ENCODE results near the gene DCAF4L1. TPM values are rescaled to one million over a fixed set of nuclear protein-coding genes. Genes with fewer than 3 reads are reported as not detected.

DCAF4L1 gene
- total RNA-seq, 2 experiments from 2014 or later, result 0.22 to 0.23 TPM

GRCh38 chr4:41964401-41964800 is 17.2 kb upstream of the DCAF4L1 start:
- Mint-ChIP-seq H3K4me1 (no peaks in the 10 kb centered on the region), H3K4me3 (no peak overlapping the region), H3K27me3 (no peaks in the 10 kb centered on the region), H3K36me3 (peaks cover 15% of the 10 kb centered on the region), H3K27ac (no peak overlapping the region), H3K9me3 (peaks cover 15% of the 10 kb centered on the region)
- ATAC-seq (ENCODE audit: low read depth) (no peak), DNase-seq (no peak)
- POLR2A ChIA-PET, result no interaction called here

- H3K4me3 Mint-ChIP-seq, result no peak overlapping the region
- no peak overlapping the region for H3K27ac Mint-ChIP-seq
- DNase-seq, result no peak
- POLR2A ChIA-PET, result no interaction called here
- peaks cover 10% of the 10 kb centered on the region for H3K36me3 Mint-ChIP-seq
- no peaks in the 10 kb centered on the region for H3K27me3 Mint-ChIP-seq
- no peak for ATAC-seq (ENCODE audit: low read depth)
- H3K4me1 Mint-ChIP-seq, result no peaks in the 10 kb centered on the region
- peaks cover 16% of the 10 kb centered on the region for H3K9me3 Mint-ChIP-seq
Measured at GRCh38 chr4:41967392-41967791, 14.2 kb upstream of the DCAF4L1 start.

GRCh38 chr4:41969671-41970070 is 11.9 kb upstream of the DCAF4L1 start:
- Mint-ChIP-seq H3K27ac (no peak overlapping the region), H3K36me3 (peaks cover 10% of the 10 kb centered on the region), H3K4me1 (no peaks in the 10 kb centered on the region), H3K4me3 (no peak overlapping the region), H3K9me3 (peaks cover 16% of the 10 kb centered on the region), H3K27me3 (no peaks in the 10 kb centered on the region)
- ATAC-seq (ENCODE audit: low read depth) (no peak), DNase-seq (no peak)
- POLR2A ChIA-PET, result no interaction called here

- no peak for DNase-seq
- POLR2A ChIA-PET, result no interaction called here
- Mint-ChIP-seq H3K36me3 (no peaks in the 10 kb centered on the region), H3K4me1 (no peaks in the 10 kb centered on the region), H3K27ac (no peak overlapping the region), H3K9me3 (no peaks in the 10 kb centered on the region), H3K27me3 (peaks cover 3% of the 10 kb centered on the region), H3K4me3 (no peak overlapping the region)
- no peak for ATAC-seq (ENCODE audit: low read depth)
Measured at GRCh38 chr4:41975341-41975740, 6.2 kb upstream of the DCAF4L1 start.

GRCh38 chr4:41976775-41977516 is 4.6 kb upstream of the DCAF4L1 start:
- POLR2A ChIA-PET, result no interaction called here
- no peak overlapping the region for H3K27ac Mint-ChIP-seq
- H3K4me1 Mint-ChIP-seq, result no peaks in the 10 kb centered on the region
- no peak for ATAC-seq (ENCODE audit: low read depth)
- H3K4me3 Mint-ChIP-seq, result no peak overlapping the region
- H3K27me3 Mint-ChIP-seq, result peaks cover 3% of the 10 kb centered on the region
- no peaks in the 10 kb centered on the region for H3K36me3 Mint-ChIP-seq
- H3K9me3 Mint-ChIP-seq, result no peaks in the 10 kb centered on the region
- DNase-seq, result no peak

- Mint-ChIP-seq H3K36me3 (no peaks in the 10 kb centered on the region), H3K4me3 (no peak overlapping the region), H3K27me3 (peaks cover 3% of the 10 kb centered on the region), H3K9me3 (no peaks in the 10 kb centered on the region), H3K27ac (no peak overlapping the region), H3K4me1 (no peaks in the 10 kb centered on the region)
- DNase-seq (no peak), ATAC-seq (ENCODE audit: low read depth) (no peak)
- POLR2A ChIA-PET, result no interaction called here
Measured at GRCh38 chr4:41977709-41978108, 3.8 kb upstream of the DCAF4L1 start.

GRCh38 chr4:41982716-41983115 is 1.2 kb downstream of the DCAF4L1 start:
- Mint-ChIP-seq H3K27me3 (peaks cover 3% of the 10 kb centered on the region), H3K9me3 (no peaks in the 10 kb centered on the region), H3K27ac (no peak overlapping the region), H3K4me3 (no peak overlapping the region), H3K4me1 (peaks cover 1% of the 10 kb centered on the region), H3K36me3 (no peaks in the 10 kb centered on the region)
- no peak for ATAC-seq (ENCODE audit: low read depth)
- DNase-seq, result no peak
- POLR2A ChIA-PET, result no interaction called here

GRCh38 chr4:41985151-41985550 is 3.6 kb downstream of the DCAF4L1 start:
- Mint-ChIP-seq H3K27me3 (no peaks in the 10 kb centered on the region), H3K4me1 (peaks cover 9% of the 10 kb centered on the region), H3K9me3 (no peaks in the 10 kb centered on the region), H3K27ac (no peak overlapping the region), H3K4me3 (no peak overlapping the region), H3K36me3 (no peaks in the 10 kb centered on the region)
- POLR2A ChIA-PET, result no interaction called here
- DNase-seq (no peak), ATAC-seq (ENCODE audit: low read depth) (no peak)

- Mint-ChIP-seq H3K4me3 (peak overlapping the region; percentile 100), H3K9me3 (no peaks in the 10 kb centered on the region), H3K36me3 (peaks cover 3% of the 10 kb centered on the region), H3K27ac (peak overlapping the region; percentile 92), H3K27me3 (no peaks in the 10 kb centered on the region), H3K4me1 (peaks cover 26% of the 10 kb centered on the region)
- DNase-seq (no peak), ATAC-seq (ENCODE audit: low read depth) (peak; percentile 26)
- POLR2A ChIA-PET, result interaction anchor here (0.7 to 1.5 kb wide), 2 partner anchors 55 to 667 kb away, joined by 3 to 6 read pairs; partner anchors contain the start of genes ATP8A1 and TMEM33
Measured at GRCh38 chr4:41989994-41990364, 8.4 kb downstream of the DCAF4L1 start.

GRCh38 chr4:41990365-41991111 is 9.0 kb downstream of the DCAF4L1 start, which contains the start of gene SLC30A9:
Gene SLC30A9, plus strand, starts transcription at chr4:41990530. Its CDS starts 122 bp downstream, at chr4:41990652.
- POLR2A ChIA-PET, result interaction anchor here (0.7 to 1.5 kb wide), 2 partner anchors 55 to 666 kb away, joined by 3 to 6 read pairs; partner anchors contain the start of genes ATP8A1 and TMEM33
- ATAC-seq (ENCODE audit: low read depth) (peak; percentile 95), DNase-seq (peak; percentile 85)
- Mint-ChIP-seq H3K4me3 (peak within 1 kb of the TSS; percentile 100), H3K27me3 (no peaks in the 10 kb centered on the region), H3K27ac (peak within 1 kb of the TSS; percentile 92), H3K36me3 (peaks cover 3% of the 10 kb centered on the region), H3K4me1 (peaks cover 26% of the 10 kb centered on the region), H3K9me3 (no peaks in the 10 kb centered on the region)

- peak overlapping the region; percentile 100 for H3K4me3 Mint-ChIP-seq
- ATAC-seq (ENCODE audit: low read depth), result no peak
- no peak for DNase-seq
- H3K27me3 Mint-ChIP-seq, result no peaks in the 10 kb centered on the region
- H3K27ac Mint-ChIP-seq, result no peak overlapping the region
- H3K9me3 Mint-ChIP-seq, result no peaks in the 10 kb centered on the region
- POLR2A ChIA-PET, result no interaction called here
- H3K36me3 Mint-ChIP-seq, result peaks cover 3% of the 10 kb centered on the region
- H3K4me1 Mint-ChIP-seq, result peaks cover 26% of the 10 kb centered on the region
Measured at GRCh38 chr4:41991916-41992767, 10.6 kb downstream of the DCAF4L1 start.

GRCh38 chr4:41992967-41993857 is 11.7 kb downstream of the DCAF4L1 start:
- DNase-seq (no peak), ATAC-seq (ENCODE audit: low read depth) (no peak)
- Mint-ChIP-seq H3K9me3 (no peaks in the 10 kb centered on the region), H3K4me3 (no peak overlapping the region), H3K27me3 (no peaks in the 10 kb centered on the region), H3K4me1 (peaks cover 26% of the 10 kb centered on the region), H3K27ac (no peak overlapping the region), H3K36me3 (peaks cover 7% of the 10 kb centered on the region)
- POLR2A ChIA-PET, result no interaction called here

All from activated naive CD8-positive, alpha-beta T cell treated with anti-CD3 and anti-CD28 coated beads, Interleukin-2, amount 10 ng/mL, durations not matched to agents 7 days and 5 days (primary cell).